Caco-2 (cell line): Measurements from ENCODE around the gene CUL9. TPM values are rescaled to one million over a fixed set of nuclear protein-coding genes. Genes with fewer than 3 reads are reported as not detected.

Experiments
- BruUV-seq: library from RNA; stranded (reverse); fragments of 400-500 nt; replicated peaks from 2 replicates; lab custom pipeline; 2021; lab: Mats Ljungman, UMichigan
- CTCF ChIA-PET: fragments of 300-600 bp; sonication (Branson Sonifier 250); formaldehyde crosslinking; loops from one replicate; lab custom pipeline; 2022; ENCODE audit warnings: antibody characterized with exemption; lab: Charles Lee
- POLR2A ChIA-PET: fragments of 300-600 bp; sonication (Branson Sonifier 250); formaldehyde crosslinking; loops from one replicate; lab custom pipeline; 2022; ENCODE audit warnings: antibody characterized with exemption; lab: Charles Lee
- DNase-seq, 2 experiments: peaks; one replicate each; pipeline versions ENCODE4 v3.0.0 to v3.0.0-alpha.2; 2020 to 2022
- H3K27me3 ChIP-seq: replicated peaks from 2 replicates; pipeline ENCODE4 v1.6.0; 2011; ENCODE audit warnings: low read length; ENCODE audit not compliant: control insufficient read depth, insufficient read depth
- H3K36me3 ChIP-seq: 2 replicates; pipeline ENCODE4 v1.5.1; 2011; ENCODE audit warnings: low read length; ENCODE audit not compliant: control insufficient read depth, insufficient read depth
- H3K4me1 ChIP-seq: fragments of 250-450 bp; sonication (Bioruptor Pico); 2 replicates; pipeline ENCODE4 v1.5.1; 2020; ENCODE audit warnings: mild to moderate bottlenecking
- H3K4me3 ChIP-seq: 2 replicates; pipeline ENCODE4 v1.5.1; 2011; ENCODE audit warnings: low read depth, mild to moderate bottlenecking, control low read depth, low read length
- H3K9me3 ChIP-seq: fragments of 250-450 bp; sonication (Bioruptor Pico); 2 replicates; pipeline ENCODE4 v1.5.1; 2020; ENCODE audit warnings: mild to moderate bottlenecking, moderate library complexity
- H3K27ac Mint-ChIP-seq: one replicate; pipeline ENCODE4 v1.8.0; 2022; ENCODE audit warnings: mixed read lengths; ENCODE audit not compliant: unreplicated experiment
- H3K27me3 Mint-ChIP-seq: one replicate; pipeline ENCODE4 v1.8.0; 2022; ENCODE audit warnings: mixed read lengths; ENCODE audit not compliant: insufficient read depth, unreplicated experiment
- H3K36me3 Mint-ChIP-seq: one replicate; pipeline ENCODE4 v1.8.0; 2022; ENCODE audit warnings: mild to moderate bottlenecking, mixed read lengths; ENCODE audit not compliant: insufficient read depth, unreplicated experiment
- H3K4me1 Mint-ChIP-seq: one replicate; pipeline ENCODE4 v1.8.0; 2022; ENCODE audit warnings: low read depth, mixed read lengths; ENCODE audit not compliant: unreplicated experiment
- H3K4me3 Mint-ChIP-seq: one replicate; pipeline ENCODE4 v1.8.0; 2022; ENCODE audit warnings: mild to moderate bottlenecking, moderate library complexity, mixed read lengths; ENCODE audit not compliant: unreplicated experiment
- H3K9me3 Mint-ChIP-seq: one replicate; pipeline ENCODE4 v1.8.0; 2022; ENCODE audit warnings: mixed read lengths; ENCODE audit not compliant: unreplicated experiment
- CTCF ChIP-seq, 2 experiments: fragments of 200-600 bp in 1 of 2; IDR thresholded peaks; 1 replicate in 1 of 2; 2 replicates in 1 of 2; pipeline versions ENCODE4 v1.5.1 to v1.8.0; 2011 to 2022; ENCODE audit warnings: antibody characterized with exemption in 1 of 2, control low read depth in 1 of 2, inconsistent platforms in 1 of 2, low read depth in 1 of 2, low read length in 1 of 2, mild to moderate bottlenecking in 1 of 2, moderate library complexity in 1 of 2; ENCODE audit not compliant: insufficient read depth in 1 of 2, severe bottlenecking in 1 of 2, unreplicated experiment in 1 of 2
- intact Hi-C: fragments of 100-400 bp; cut with micrococcal nuclease; formaldehyde crosslinking; loops from one replicate; pipeline ENCODE4 v1.10.0; 2022; ENCODE audit not compliant: unreplicated experiment
- total RNA-seq: library from RNA; stranded (reverse); gene quantifications from 2 replicates; pipeline ENCODE4 v1.2.3, GENCODE V29; 2022

The CUL9 gene
- total RNA-seq, 1 experiment from 2014 or later, result 16.7 TPM

GRCh38 chr6:43254138-43254817, 72.3 kb downstream of the CUL9 start:
- Mint-ChIP-seq H3K27me3 (peaks cover 5% of the 10 kb centered on the region), H3K36me3 (no peaks in the 10 kb centered on the region), H3K4me3 (no peak overlapping the region), H3K9me3 (no peaks in the 10 kb centered on the region), H3K27ac (no peak overlapping the region), H3K4me1 (peaks cover 7% of the 10 kb centered on the region)
- ChIA-PET CTCF (interaction anchor here (1.1 kb wide), 1 partner anchor 10 kb away, joined by 3 read pairs; no protein-coding TSS in a partner anchor), POLR2A (no interaction called here)
- no TSS peak for BruUV-seq
- DNase-seq, result no peak
- TF ChIP-seq CTCF (IDR thresholded peaks at IDR 0.05; ENCODE audit: insufficient read depth in 1 of 2, low read depth in 1 of 2, low read length in 1 of 2, severe bottlenecking in 1 of 2, unreplicated experiment in 1 of 2), result no peak
- Histone ChIP-seq H3K27me3 (no peaks in the 10 kb centered on the region), H3K4me1 (no peaks in the 10 kb centered on the region), H3K36me3 (no peaks in the 10 kb centered on the region), H3K4me3 (no peak overlapping the region), H3K9me3 (no peaks in the 10 kb centered on the region)
- intact Hi-C loops, result no loop called here

- Mint-ChIP-seq H3K4me1 (peaks cover 7% of the 10 kb centered on the region), H3K27ac (no peak overlapping the region), H3K36me3 (no peaks in the 10 kb centered on the region), H3K27me3 (peaks cover 5% of the 10 kb centered on the region), H3K9me3 (no peaks in the 10 kb centered on the region), H3K4me3 (no peak overlapping the region)
- BruUV-seq, result no TSS peak
- H3K4me3 ChIP-seq, result no peak overlapping the region
- TF ChIP-seq CTCF (IDR thresholded peaks at IDR 0.05; ENCODE audit: insufficient read depth in 1 of 2, low read depth in 1 of 2, low read length in 1 of 2, severe bottlenecking in 1 of 2, unreplicated experiment in 1 of 2), result no peak
- intact Hi-C loops, result no loop called here
- no peak for DNase-seq
- POLR2A ChIA-PET, result no interaction called here
- H3K4me1 ChIP-seq, result no peaks in the 10 kb centered on the region
- H3K9me3 ChIP-seq, result no peaks in the 10 kb centered on the region
- H3K27me3 ChIP-seq, result no peaks in the 10 kb centered on the region
- CTCF ChIA-PET, result no interaction called here
- H3K36me3 ChIP-seq, result no peaks in the 10 kb centered on the region
These were observed 72.8 kb downstream of the CUL9 start for GRCh38 chr6:43254846-43255245.

- Mint-ChIP-seq H3K4me3 (no peak overlapping the region), H3K36me3 (no peaks in the 10 kb centered on the region), H3K27me3 (peaks cover 5% of the 10 kb centered on the region), H3K9me3 (no peaks in the 10 kb centered on the region), H3K27ac (no peak overlapping the region), H3K4me1 (peaks cover 7% of the 10 kb centered on the region)
- Histone ChIP-seq H3K4me3 (no peak overlapping the region), H3K27me3 (no peaks in the 10 kb centered on the region), H3K36me3 (no peaks in the 10 kb centered on the region), H3K9me3 (no peaks in the 10 kb centered on the region), H3K4me1 (no peaks in the 10 kb centered on the region)
- intact Hi-C loops, result no loop called here
- BruUV-seq, result no TSS peak
- CTCF ChIA-PET, result no interaction called here
- TF ChIP-seq CTCF (IDR thresholded peaks at IDR 0.05; ENCODE audit: insufficient read depth in 1 of 2, low read depth in 1 of 2, low read length in 1 of 2, severe bottlenecking in 1 of 2, unreplicated experiment in 1 of 2), result no peak
- no peak for DNase-seq
- POLR2A ChIA-PET, result interaction anchor here (0.6 kb wide), 1 partner anchor 474 kb away, joined by 3 read pairs; the partner anchor contains the start of gene BICRAL
These were observed 73.5 kb downstream of the CUL9 start for GRCh38 chr6:43255408-43256054.
